DND-41 (cell line): Measurements from ENCODE around the gene DPEP1.

Experiments
- EZH2 ChIP-seq: IDR thresholded peaks from 3 replicates; pipeline ENCODE4 v1.6.1; 2012; ENCODE audit warnings: borderline replicate concordance, low read depth, mild to moderate bottlenecking, moderate library complexity, low read length, inconsistent platforms; ENCODE audit not compliant: severe bottlenecking
- TF ChIP-seq, protein P1 (sequence below): IDR thresholded peaks from 2 replicates; pipeline ENCODE4 v1.5.1; 2012; ENCODE audit warnings: borderline replicate concordance, low read length, moderate library complexity, mild to moderate bottlenecking; ENCODE audit not compliant: poor library complexity, severe bottlenecking; ENCODE audit errors: extremely low read depth

DNA sequence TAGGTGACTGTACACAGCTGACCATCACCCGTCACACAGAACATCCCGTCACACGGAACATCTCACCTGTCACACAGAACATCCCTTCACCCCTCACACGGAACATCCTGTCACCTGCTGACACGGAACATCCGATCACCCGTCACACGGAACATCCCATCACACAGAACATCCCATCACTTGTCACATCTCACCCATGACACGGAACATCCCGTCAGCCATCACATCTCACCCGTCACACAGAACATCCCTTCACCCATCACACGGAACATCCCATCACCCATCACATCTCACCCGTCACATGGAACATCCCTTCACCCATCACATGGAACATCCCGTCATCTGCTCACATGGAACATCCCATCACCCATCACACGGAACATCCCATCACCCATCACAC, 34.1 kb upstream of the DPEP1 start:
- TF ChIP-seq, protein P1, sequence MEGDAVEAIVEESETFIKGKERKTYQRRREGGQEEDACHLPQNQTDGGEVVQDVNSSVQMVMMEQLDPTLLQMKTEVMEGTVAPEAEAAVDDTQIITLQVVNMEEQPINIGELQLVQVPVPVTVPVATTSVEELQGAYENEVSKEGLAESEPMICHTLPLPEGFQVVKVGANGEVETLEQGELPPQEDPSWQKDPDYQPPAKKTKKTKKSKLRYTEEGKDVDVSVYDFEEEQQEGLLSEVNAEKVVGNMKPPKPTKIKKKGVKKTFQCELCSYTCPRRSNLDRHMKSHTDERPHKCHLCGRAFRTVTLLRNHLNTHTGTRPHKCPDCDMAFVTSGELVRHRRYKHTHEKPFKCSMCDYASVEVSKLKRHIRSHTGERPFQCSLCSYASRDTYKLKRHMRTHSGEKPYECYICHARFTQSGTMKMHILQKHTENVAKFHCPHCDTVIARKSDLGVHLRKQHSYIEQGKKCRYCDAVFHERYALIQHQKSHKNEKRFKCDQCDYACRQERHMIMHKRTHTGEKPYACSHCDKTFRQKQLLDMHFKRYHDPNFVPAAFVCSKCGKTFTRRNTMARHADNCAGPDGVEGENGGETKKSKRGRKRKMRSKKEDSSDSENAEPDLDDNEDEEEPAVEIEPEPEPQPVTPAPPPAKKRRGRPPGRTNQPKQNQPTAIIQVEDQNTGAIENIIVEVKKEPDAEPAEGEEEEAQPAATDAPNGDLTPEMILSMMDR = no peak
- no peak for TF ChIP-seq EZH2
